Left ventricle myocardium inferior (tissue), 1 donor: ENCODE measurements around the gene TMEM9B. TPM values are rescaled to one million over a fixed set of nuclear protein-coding genes. Genes with fewer than 3 reads are reported as not detected.

Experiments
- DNase-seq: peaks from one replicate; pipeline ENCODE4 v3.0.0-alpha.2; 2020
- H3K27ac ChIP-seq: fragments of 200-600 bp; replicated peaks from 2 replicates; pipeline ENCODE4 v1.8.0; 2021
- H3K27me3 ChIP-seq: fragments of 200-600 bp; 2 replicates; pipeline ENCODE4 v1.8.0; 2021; ENCODE audit warnings: low read depth
- H3K36me3 ChIP-seq: fragments of 200-600 bp; 2 replicates; pipeline ENCODE4 v1.8.0; 2021
- H3K4me1 ChIP-seq: fragments of 200-600 bp; 2 replicates; pipeline ENCODE4 v1.8.0; 2021
- H3K4me3 ChIP-seq: fragments of 200-600 bp; 2 replicates; pipeline ENCODE4 v1.8.0; 2021; ENCODE audit warnings: mild to moderate bottlenecking, moderate library complexity
- H3K9me3 ChIP-seq: fragments of 200-600 bp; replicated peaks from 2 replicates; pipeline ENCODE4 v1.8.0; 2021
- intact Hi-C: fragments of 100-400 bp; cut with micrococcal nuclease; formaldehyde crosslinking; loops from one replicate; pipeline ENCODE4 v1.11.0; 2022
- total RNA-seq: library from RNA; stranded (reverse); fragmentation: NEBNext Ultra II Directional; extraction: Animal tissue kit (Norgen Biotek cat#: 25700); gene quantifications from one replicate; pipeline ENCODE4 v1.2.1, GENCODE V29; 2021
- TF ChIP-seq, protein P1 (sequence below): fragments of 200-600 bp; IDR thresholded peaks from 2 replicates; pipeline ENCODE4 v1.8.0; 2021; ENCODE audit warnings: antibody characterized with exemption, mild to moderate bottlenecking, borderline replicate concordance
- donor health status: DM: no; HTN: yes; CAD: no; lungs with severe emphysema.

TMEM9B gene
- total RNA-seq, 1 donor from 2014 or later, result 51.1 TPM

GRCh38 chr11:8971196-8971923 is 7.1 kb upstream of the TMEM9B start:
- no peaks in the 10 kb centered on the region for H3K4me1 ChIP-seq
- intact Hi-C loops, result no loop called here
- no peak for DNase-seq
- TF ChIP-seq, protein P1, sequence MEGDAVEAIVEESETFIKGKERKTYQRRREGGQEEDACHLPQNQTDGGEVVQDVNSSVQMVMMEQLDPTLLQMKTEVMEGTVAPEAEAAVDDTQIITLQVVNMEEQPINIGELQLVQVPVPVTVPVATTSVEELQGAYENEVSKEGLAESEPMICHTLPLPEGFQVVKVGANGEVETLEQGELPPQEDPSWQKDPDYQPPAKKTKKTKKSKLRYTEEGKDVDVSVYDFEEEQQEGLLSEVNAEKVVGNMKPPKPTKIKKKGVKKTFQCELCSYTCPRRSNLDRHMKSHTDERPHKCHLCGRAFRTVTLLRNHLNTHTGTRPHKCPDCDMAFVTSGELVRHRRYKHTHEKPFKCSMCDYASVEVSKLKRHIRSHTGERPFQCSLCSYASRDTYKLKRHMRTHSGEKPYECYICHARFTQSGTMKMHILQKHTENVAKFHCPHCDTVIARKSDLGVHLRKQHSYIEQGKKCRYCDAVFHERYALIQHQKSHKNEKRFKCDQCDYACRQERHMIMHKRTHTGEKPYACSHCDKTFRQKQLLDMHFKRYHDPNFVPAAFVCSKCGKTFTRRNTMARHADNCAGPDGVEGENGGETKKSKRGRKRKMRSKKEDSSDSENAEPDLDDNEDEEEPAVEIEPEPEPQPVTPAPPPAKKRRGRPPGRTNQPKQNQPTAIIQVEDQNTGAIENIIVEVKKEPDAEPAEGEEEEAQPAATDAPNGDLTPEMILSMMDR, result no peak
- H3K4me3 ChIP-seq, result no peak overlapping the region
- H3K27ac ChIP-seq, result no peak overlapping the region
- H3K27me3 ChIP-seq, result no peaks in the 10 kb centered on the region
- no peaks in the 10 kb centered on the region for H3K9me3 ChIP-seq
- no peaks in the 10 kb centered on the region for H3K36me3 ChIP-seq

- intact Hi-C loops, result no loop called here
- Histone ChIP-seq H3K4me1 (peaks cover 38% of the 10 kb centered on the region), H3K27me3 (no peaks in the 10 kb centered on the region), H3K4me3 (no peak overlapping the region), H3K9me3 (no peaks in the 10 kb centered on the region), H3K27ac (no peak overlapping the region), H3K36me3 (no peaks in the 10 kb centered on the region)
- no peak for DNase-seq
- TF ChIP-seq, protein P1, result no peak
Measured at GRCh38 chr11:8967184-8967583, 2.9 kb upstream of the TMEM9B start.

- Histone ChIP-seq H3K36me3 (no peaks in the 10 kb centered on the region), H3K27ac (peak overlapping the region; percentile 97), H3K27me3 (no peaks in the 10 kb centered on the region), H3K4me3 (peak overlapping the region; percentile 85), H3K9me3 (no peaks in the 10 kb centered on the region), H3K4me1 (peaks cover 56% of the 10 kb centered on the region)
- peak; percentile 77 for DNase-seq
- intact Hi-C loops, result loop anchor here (5.0 kb wide), 1 partner anchor 276 kb away; no protein-coding TSS in a partner anchor
- TF ChIP-seq, protein P1, result no peak
Measured at GRCh38 chr11:8963569-8964323, 496 bp downstream of the TMEM9B start.

DNA sequence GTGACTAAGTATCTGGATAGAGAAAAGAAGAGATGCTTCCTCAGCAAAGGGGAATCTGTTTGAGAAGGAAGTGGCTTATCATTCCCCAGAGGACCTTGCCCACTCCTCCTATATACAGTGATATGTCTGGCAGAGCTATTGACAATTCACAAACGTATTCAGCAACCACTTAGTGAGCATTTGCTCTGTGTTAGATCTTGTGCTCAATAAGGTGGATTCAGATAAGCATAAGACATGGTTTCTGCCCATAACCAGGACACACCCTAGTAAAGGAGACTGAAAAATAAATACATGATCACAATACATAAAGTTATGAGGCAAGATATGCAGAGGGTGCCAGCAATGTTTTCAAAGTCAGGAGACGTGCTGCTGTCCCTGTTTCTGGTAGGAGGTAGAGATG is 1.4 kb downstream of the TMEM9B start:
- Histone ChIP-seq H3K36me3 (no peaks in the 10 kb centered on the region), H3K9me3 (no peaks in the 10 kb centered on the region), H3K27me3 (no peaks in the 10 kb centered on the region), H3K27ac (peak overlapping the region; percentile 97), H3K4me3 (peak overlapping the region; percentile 85), H3K4me1 (peaks cover 56% of the 10 kb centered on the region)
- TF ChIP-seq, protein P1, result no peak
- no peak for DNase-seq
- intact Hi-C loops, result loop anchor here (5.0 kb wide), 1 partner anchor 276 kb away; no protein-coding TSS in a partner anchor

DNA sequence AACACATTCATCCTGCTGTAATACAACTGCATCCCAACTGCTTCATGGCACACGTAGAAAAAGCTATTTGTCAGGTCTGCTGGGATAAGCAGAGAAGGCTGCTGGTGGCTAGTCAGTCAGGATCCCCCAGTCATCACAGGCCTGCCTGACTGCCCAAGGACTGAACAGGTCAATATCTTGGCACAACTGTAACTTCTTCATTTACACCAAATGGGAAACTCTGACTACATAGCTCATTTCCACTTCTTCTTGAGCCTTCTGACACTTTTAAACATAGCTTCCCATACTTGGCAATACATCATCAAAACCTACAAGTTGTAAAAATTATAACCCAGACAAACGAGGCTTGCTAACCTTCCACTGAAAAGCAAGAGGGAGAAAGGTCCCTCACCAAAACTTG is 2.8 kb downstream of the TMEM9B start:
- intact Hi-C loops, result loop anchor here (5.0 kb wide), 1 partner anchor 274 kb away; no protein-coding TSS in a partner anchor
- Histone ChIP-seq H3K9me3 (no peaks in the 10 kb centered on the region), H3K4me1 (peaks cover 61% of the 10 kb centered on the region), H3K36me3 (peaks cover under 1% of the 10 kb centered on the region), H3K4me3 (no peak overlapping the region), H3K27me3 (no peaks in the 10 kb centered on the region), H3K27ac (no peak overlapping the region)
- no peak for DNase-seq
- TF ChIP-seq, protein P1, result no peak
